Measurements from ENCODE around the gene IQCE. TPM values are rescaled to one million over a fixed set of nuclear protein-coding genes. Genes with fewer than 3 reads are reported as not detected.

IQCE gene
- total RNA-seq, 1 donor from 2014 or later = 32.0 TPM

- TF ChIP-seq CTCF (IDR thresholded peaks at IDR 0.05) = no peak
- Histone ChIP-seq H3K36me3 (peaks cover 47% of the 10 kb centered on the region), H3K27ac (no peak overlapping the region), H3K27me3 (ENCODE audit: low read depth) (no peaks in the 10 kb centered on the region), H3K4me3 (no peak overlapping the region), H3K9me3 (no peaks in the 10 kb centered on the region), H3K4me1 (no peaks in the 10 kb centered on the region)
- intact Hi-C loops (cut with DNase I) = no loop called here
- DNase-seq = no peak
- no peak for ATAC-seq
Observed at GRCh38 chr7:2651336-2651735, 92.6 kb downstream of the IQCE start.

GRCh38 chr7:2651847-2652735 lies 93.3 kb downstream of the IQCE start:
- Histone ChIP-seq H3K9me3 (no peaks in the 10 kb centered on the region), H3K36me3 (peaks cover 51% of the 10 kb centered on the region), H3K27ac (no peak overlapping the region), H3K4me1 (no peaks in the 10 kb centered on the region), H3K4me3 (no peak overlapping the region), H3K27me3 (ENCODE audit: low read depth) (no peaks in the 10 kb centered on the region)
- intact Hi-C loops (cut with DNase I) = no loop called here
- no peak for TF ChIP-seq CTCF (IDR thresholded peaks at IDR 0.05)
- DNase-seq (no peak), ATAC-seq (no peak)

GRCh38 chr7:2652736-2653060 lies 93.9 kb downstream of the IQCE start:
- no peaks in the 10 kb centered on the region for H3K27me3 ChIP-seq (ENCODE audit: low read depth)
- TF ChIP-seq CTCF (IDR thresholded peaks at IDR 0.05) = no peak
- peaks cover 48% of the 10 kb centered on the region for H3K36me3 ChIP-seq
- no peak overlapping the region for H3K27ac ChIP-seq
- intact Hi-C loops (cut with DNase I) = no loop called here
- DNase-seq (no peak), ATAC-seq (no peak)
- no peaks in the 10 kb centered on the region for H3K9me3 ChIP-seq
- no peak overlapping the region for H3K4me3 ChIP-seq
- no peaks in the 10 kb centered on the region for H3K4me1 ChIP-seq

- ATAC-seq (no peak), DNase-seq (no peak)
- Histone ChIP-seq H3K36me3 (peaks cover 48% of the 10 kb centered on the region), H3K27me3 (ENCODE audit: low read depth) (no peaks in the 10 kb centered on the region), H3K9me3 (no peaks in the 10 kb centered on the region), H3K4me3 (no peak overlapping the region), H3K4me1 (no peaks in the 10 kb centered on the region), H3K27ac (no peak overlapping the region)
- intact Hi-C loops (cut with DNase I) = no loop called here
- TF ChIP-seq CTCF (IDR thresholded peaks at IDR 0.05) = no peak
Observed at GRCh38 chr7:2654059-2654458, 95.3 kb downstream of the IQCE start.

- intact Hi-C loops (cut with DNase I) = no loop called here
- Histone ChIP-seq H3K9me3 (no peaks in the 10 kb centered on the region), H3K27me3 (ENCODE audit: low read depth) (no peaks in the 10 kb centered on the region), H3K27ac (no peak overlapping the region), H3K4me3 (no peak overlapping the region), H3K36me3 (peaks cover 42% of the 10 kb centered on the region), H3K4me1 (no peaks in the 10 kb centered on the region)
- no peak for DNase-seq
- ATAC-seq = no peak
- TF ChIP-seq CTCF (IDR thresholded peaks at IDR 0.05) = no peak
Observed at GRCh38 chr7:2655870-2656614, 97.3 kb downstream of the IQCE start.
